Stimulated activated CD4-positive, alpha-beta T cell treated with anti-CD3 and anti-CD28 coated beads, Interleukin-12 subunit alpha, Interleukin-12 subunit beta, amount 100 ng/mL, for 4 hours (primary cell): ENCODE results near the gene SAGE1.
"Not testable (repeated sequence)": the region's sequence is repeated elsewhere in the genome, so short reads cannot be mapped to it uniquely, and the experiment has no call there.

ENCODE experiments used
- DNase-seq: peaks from one replicate; pipeline ENCODE4 v3.0.0-alpha.2; 2020

The SAGE1 gene, protein sequence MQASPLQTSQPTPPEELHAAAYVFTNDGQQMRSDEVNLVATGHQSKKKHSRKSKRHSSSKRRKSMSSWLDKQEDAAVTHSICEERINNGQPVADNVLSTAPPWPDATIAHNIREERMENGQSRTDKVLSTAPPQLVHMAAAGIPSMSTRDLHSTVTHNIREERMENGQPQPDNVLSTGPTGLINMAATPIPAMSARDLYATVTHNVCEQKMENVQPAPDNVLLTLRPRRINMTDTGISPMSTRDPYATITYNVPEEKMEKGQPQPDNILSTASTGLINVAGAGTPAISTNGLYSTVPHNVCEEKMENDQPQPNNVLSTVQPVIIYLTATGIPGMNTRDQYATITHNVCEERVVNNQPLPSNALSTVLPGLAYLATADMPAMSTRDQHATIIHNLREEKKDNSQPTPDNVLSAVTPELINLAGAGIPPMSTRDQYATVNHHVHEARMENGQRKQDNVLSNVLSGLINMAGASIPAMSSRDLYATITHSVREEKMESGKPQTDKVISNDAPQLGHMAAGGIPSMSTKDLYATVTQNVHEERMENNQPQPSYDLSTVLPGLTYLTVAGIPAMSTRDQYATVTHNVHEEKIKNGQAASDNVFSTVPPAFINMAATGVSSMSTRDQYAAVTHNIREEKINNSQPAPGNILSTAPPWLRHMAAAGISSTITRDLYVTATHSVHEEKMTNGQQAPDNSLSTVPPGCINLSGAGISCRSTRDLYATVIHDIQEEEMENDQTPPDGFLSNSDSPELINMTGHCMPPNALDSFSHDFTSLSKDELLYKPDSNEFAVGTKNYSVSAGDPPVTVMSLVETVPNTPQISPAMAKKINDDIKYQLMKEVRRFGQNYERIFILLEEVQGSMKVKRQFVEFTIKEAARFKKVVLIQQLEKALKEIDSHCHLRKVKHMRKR

DNA sequence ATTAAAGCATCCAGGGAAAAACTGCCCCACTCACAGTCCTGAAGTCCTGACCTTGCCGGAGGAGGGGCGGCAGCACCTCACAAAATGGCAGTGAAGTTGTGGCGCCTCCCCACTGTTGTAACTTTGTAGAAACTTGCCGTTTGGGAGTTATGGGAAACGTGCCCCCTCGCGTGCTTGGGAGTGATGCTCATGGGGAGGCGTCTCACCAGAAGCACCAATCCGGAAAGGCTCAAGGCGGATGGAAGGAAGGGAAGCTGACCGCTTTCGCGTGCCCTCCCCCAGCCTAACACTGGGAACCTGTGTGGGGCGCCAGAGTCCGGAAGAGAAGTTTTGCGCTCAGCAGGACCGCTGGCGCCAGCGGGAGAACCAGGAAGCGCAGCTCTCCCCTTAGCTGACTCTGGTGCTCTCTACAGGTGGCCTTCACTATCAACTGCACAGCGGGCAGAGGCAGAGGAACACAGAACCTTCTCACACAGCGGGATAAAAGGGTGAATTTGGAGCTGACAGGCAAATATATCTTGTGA, at the start of gene SAGE1, which contains the start of gene CT45A10:
TSS of gene SAGE1 (plus strand) at position 423 of the 524 bp plus-strand sequence. CDS start 2,527 bp downstream, outside the sequence.
TSS of gene CT45A10 (minus strand) at position 151 of the 524 bp plus-strand sequence. CDS start 8,100 bp downstream, outside the sequence.
- DNase-seq = no peak

DNA sequence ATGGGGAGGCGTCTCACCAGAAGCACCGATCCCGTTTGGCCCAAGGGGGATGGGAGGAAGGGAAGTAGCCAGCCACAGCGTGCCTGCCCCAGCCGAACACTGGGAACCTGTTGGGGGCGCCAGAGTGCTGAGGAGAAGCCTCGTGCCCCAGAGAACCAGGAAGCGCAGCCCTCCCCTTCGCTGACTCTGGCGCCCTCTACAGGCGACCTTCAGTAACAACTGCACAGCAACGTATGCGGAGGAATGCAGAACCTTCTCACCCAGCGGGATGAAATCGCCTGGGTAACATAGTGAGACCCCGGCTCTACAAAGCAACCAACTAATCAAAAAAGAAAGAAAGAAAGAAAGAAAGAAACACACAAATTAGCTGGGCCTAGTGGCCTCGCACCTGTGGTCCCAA, 39.1 kb upstream of the SAGE1 start, which contains the start of gene CT45A8:
TSS of gene CT45A8 (minus strand) at position 101 of the 400 bp plus-strand sequence. CDS start 3,755 bp downstream, outside the sequence.
- DNase-seq = not testable (repeated sequence)

DNA sequence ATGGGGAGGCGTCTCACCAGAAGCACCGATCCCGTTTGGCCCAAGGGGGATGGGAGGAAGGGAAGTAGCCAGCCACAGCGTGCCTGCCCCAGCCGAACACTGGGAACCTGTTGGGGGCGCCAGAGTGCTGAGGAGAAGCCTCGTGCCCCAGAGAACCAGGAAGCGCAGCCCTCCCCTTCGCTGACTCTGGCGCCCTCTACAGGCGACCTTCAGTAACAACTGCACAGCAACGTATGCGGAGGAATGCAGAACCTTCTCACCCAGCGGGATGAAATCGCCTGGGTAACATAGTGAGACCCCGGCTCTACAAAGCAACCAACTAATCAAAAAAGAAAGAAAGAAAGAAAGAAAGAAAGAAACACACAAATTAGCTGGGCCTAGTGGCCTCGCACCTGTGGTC, 21.8 kb upstream of the SAGE1 start, which contains the start of gene CT45A9:
TSS of gene CT45A9 (minus strand) at position 101 of the 400 bp plus-strand sequence. CDS start 3,751 bp downstream, outside the sequence.
- not testable (repeated sequence) for DNase-seq

DNA sequence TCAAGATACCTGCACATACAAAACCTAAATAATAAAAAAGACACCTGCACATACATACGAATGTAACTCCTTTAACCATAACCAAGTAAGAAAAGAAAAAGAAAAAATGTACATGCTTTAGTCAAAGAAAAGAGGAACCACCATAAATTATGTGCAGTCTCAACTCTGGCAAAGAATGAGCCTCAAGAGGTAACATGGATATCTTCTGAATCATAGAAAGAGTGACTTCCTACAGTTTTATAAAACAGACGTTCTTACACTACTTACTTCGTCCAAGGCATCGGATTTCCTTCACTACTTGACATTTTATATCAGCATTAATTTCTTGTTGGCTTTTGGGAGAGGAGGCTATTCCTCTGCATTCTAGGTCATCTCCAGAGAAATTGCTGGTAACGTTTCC, 10.8 kb upstream of the SAGE1 start:
- DNase-seq = not testable (repeated sequence)

DNA sequence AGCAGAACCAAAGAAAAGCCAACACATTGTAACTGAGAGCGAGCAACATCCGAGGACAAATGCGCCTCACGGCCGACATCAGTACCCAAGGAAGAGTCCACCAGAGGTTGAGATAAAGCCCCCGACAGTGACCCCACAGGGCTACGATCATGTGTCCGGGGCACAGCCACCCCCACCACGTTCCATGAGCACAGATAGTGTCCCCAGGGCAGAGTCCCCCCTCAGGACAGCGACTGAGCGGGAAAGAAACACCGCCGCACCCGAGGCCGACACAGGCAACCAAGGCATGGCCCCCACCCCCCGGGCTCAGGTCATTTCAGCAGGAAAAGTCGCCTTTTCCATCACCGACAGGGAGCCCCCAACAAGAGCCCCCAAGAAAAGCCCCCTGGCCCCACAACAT, 5.3 kb upstream of the SAGE1 start:
- DNase-seq = not testable (repeated sequence)

DNA sequence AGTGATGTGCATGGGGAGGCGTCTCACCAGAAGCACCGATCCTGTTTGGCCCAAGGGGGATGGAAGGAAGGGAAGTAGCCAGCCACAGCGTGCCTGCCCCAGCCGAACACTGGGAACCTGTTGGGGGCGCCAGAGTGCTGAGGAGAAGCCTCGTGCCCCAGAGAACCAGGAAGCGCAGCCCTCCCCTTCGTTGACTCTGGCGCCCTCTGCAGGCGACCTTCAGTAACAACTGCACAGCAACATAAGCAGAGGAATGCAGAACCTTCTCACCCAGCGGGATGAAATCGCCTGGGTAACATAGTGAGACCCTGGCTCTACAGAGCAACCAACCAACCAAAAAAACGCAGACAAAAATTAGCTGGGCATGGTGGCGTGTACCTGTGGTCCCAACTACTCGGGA, 4.5 kb upstream of the SAGE1 start:
- DNase-seq = peak; percentile 1

DNA sequence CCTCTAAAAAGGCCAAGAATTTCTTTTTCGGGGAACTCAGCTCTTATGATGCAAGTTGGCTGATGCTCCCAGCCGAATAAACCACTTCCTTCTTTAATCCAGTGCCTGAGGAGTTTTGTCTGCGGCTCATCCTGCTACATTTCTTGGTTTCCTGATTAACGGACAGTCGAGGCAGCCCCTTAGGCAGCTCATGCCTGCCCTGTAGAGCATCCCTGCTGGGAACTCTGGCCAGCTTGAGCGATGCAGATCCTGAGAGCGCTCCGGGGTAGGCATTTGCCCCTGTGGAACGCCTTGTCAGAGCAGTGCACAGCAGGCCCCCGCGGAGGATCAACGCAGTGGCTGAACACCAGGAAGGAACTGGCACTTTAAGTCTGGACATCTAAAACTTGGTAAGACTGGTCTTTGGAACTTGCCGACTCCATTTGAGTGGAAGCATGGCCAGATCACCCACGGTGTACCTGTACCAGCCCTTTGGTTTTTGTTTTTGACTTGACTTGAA, 3.4 kb upstream of the SAGE1 start:
- no peak for DNase-seq

- DNase-seq = no peak
Measured at GRCh38 chrX:135892781-135893180, 735 bp upstream of the SAGE1 start.

GRCh38 chrX:135910251-135910650, 16.7 kb downstream of the SAGE1 start:
- no peak for DNase-seq

GRCh38 chrX:135914404-135914803, 20.9 kb downstream of the SAGE1 start:
- DNase-seq = no peak

DNA sequence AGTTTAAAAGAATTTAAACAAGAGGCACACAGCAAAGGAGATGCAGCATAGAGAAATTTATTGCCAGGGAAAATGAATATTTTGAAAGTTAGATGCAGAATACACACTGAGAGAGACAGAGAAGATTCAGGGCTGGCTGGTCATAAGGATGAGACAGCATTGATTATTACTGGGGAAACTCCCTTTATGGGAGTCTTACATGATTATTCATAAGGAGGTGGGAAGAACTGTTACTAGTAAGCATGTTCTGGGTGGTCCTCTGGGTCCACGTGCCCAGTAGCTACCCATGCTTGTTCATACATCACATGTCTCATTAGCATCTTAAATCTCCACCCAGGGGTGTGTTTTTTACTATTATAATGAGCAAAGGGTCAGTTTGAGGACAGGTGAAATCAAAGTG, 27.0 kb downstream of the SAGE1 start:
- not testable (repeated sequence) for DNase-seq

GRCh38 chrX:135923353-135923752, 29.8 kb downstream of the SAGE1 start:
- DNase-seq = no peak

DNA sequence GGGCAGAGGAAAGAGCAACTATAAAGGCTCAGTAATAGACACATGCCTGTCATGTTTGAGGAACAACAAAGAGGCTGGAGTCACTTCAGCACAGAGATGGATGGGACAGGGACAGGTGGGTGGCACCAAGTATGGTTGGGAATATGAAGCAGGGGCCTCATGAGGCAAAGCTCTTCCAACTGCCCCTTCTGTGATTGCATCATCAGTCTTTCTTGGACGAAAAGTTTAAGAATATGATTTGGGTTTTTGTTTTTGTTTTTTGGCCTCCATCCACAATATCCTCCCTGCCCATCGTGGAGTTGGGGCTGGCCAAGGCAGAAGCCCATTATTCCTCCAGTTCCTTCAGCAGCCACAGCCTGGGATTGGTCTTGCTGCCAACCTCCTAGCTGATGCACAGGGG, 34.4 kb downstream of the SAGE1 start:
- no peak for DNase-seq

- peak; percentile 18 for DNase-seq
Measured at GRCh38 chrX:135931644-135932487, 38.4 kb downstream of the SAGE1 start.

GRCh38 chrX:135944486-135944885, 51.0 kb downstream of the SAGE1 start:
- no peak for DNase-seq

GRCh38 chrX:135951291-135951690, 57.8 kb downstream of the SAGE1 start:
- DNase-seq = no peak
